Measurements from ENCODE around the gene IGFL2. TPM values are rescaled to one million over a fixed set of nuclear protein-coding genes. Genes with fewer than 3 reads are reported as not detected.
"Not testable (repeated sequence)": the region's sequence is repeated elsewhere in the genome, so short reads cannot be mapped to it uniquely, and the experiment has no call there.

Gene IGFL2
- polyA plus RNA-seq (2012; ENCODE audit: low read depth, missing spikeins) = not detected

DNA sequence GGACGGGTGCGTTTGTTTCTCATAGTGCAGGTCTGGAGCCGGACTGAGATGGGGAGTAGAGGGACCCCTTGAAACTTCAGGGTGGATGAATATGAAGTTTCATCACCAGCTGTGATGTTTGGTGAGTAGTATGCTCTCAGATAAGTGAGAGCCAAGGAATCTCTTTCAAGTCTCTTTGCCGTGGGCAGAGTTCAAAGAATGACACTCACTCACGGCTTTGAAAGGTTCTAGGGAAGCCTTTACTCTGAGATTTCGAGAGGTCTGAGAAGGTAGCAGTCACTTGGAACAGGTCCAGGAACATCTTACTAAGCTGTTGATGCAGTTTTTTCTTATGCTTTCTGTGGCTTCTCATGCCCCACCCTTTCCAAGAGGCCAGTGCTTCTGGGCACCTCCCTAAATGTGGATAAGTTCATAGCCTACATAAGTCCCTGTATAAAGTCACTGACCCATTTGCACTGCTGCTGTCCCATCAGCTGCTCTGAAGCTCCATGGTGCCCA, at the start of gene IGFL2:
Gene IGFL2 (plus strand): TSS at position 448 of the 498 bp plus-strand sequence. CDS start 41 bp downstream, at position 489.
- FAIRE-seq (no peak), DNase-seq (ENCODE audit: insufficient read length, low spot score) (no peak)
- TF ChIP-seq SPI1 (IDR thresholded peaks at IDR 0.05; ENCODE audit: low read depth, low read length) = no peak
- TF ChIP-seq PAX5 (IDR thresholded peaks at IDR 0.05; ENCODE audit: insufficient read depth, low read length, severe bottlenecking) = no peak

DNA sequence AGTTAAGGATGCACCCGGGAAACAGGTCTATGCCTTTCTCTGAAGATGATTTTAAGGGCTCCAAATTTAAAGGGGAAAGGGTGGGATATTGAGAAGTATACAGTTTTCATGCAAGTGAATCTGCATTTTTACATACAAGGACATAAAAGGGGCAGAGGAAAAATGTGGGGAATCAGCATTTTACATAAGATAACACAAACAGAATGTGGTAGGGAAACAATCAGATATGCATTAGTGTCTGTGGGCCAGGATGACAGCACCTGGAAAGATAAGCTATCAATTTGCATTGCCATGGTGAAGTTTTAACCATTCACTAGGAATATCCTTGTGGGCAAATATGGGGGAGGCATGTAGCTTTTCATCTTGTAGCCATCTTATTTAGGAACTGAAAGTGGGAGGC, 47.7 kb upstream of the IGFL2 start:
- DNase-seq (ENCODE audit: insufficient read length, low spot score) (no peak), FAIRE-seq (no peak)
- TF ChIP-seq PAX5 (IDR thresholded peaks at IDR 0.05; ENCODE audit: insufficient read depth, low read length, severe bottlenecking) (no peak), POLR2AphosphoS5 (IDR thresholded peaks at IDR 0.05; ENCODE audit: low read depth, low read length) (no peak), TAF1 (IDR thresholded peaks at IDR 0.05; ENCODE audit: low read depth, low read length) (no peak), SPI1 (IDR thresholded peaks at IDR 0.05; ENCODE audit: low read depth, low read length) (no peak), POLR2A (IDR thresholded peaks at IDR 0.05; ENCODE audit: low read depth, low read length) (no peak), POU2F2 (IDR thresholded peaks at IDR 0.05; ENCODE audit: low read depth, low read length) (no peak)

DNA sequence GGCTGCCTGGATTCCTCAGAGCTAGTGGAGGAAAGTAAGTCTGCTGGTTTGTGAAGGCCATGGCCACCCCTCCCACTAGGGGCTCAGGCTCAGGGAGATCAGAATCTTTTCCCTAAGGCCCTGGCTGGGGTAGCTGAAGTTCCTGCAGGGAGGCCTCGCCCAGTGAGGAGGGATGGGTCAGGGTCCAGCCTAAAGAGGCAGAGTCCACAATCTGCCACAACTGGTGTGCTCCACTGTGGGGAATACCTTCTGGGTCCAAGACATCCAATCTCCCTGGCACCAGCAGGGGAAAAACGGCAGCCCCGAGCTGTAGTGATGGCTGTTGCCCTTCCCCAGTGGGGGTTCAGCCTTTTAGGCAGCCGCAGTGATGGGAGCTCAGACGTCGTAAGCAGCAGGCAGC, 46.7 kb upstream of the IGFL2 start:
- TF ChIP-seq PAX5 (IDR thresholded peaks at IDR 0.05; ENCODE audit: insufficient read depth, low read length, severe bottlenecking) (no peak), POLR2AphosphoS5 (IDR thresholded peaks at IDR 0.05; ENCODE audit: low read depth, low read length) (no peak), SPI1 (IDR thresholded peaks at IDR 0.05; ENCODE audit: low read depth, low read length) (no peak), POU2F2 (IDR thresholded peaks at IDR 0.05; ENCODE audit: low read depth, low read length) (no peak), POLR2A (IDR thresholded peaks at IDR 0.05; ENCODE audit: low read depth, low read length) (no peak), TAF1 (IDR thresholded peaks at IDR 0.05; ENCODE audit: low read depth, low read length) (no peak)
- FAIRE-seq (no peak), DNase-seq (ENCODE audit: insufficient read length, low spot score) (no peak)

DNA sequence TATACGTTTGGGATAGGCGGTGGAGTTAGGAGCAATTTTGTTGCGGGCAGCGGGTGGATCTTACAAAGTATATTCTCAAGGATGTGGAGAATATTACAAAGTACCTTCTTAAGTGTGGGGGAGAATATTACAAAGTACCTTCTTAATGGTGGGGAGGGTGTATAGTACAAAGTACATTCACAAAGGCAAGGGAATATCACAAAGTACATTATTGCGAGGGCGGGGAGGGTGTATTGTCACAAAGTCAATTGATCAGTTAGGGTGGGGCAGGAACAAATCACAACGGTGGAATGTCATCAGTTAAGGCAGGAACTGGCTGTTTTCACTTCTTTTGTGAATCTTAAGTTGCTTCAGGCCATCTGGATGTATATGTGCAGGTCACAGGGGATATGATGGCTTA, 45.7 kb upstream of the IGFL2 start:
- FAIRE-seq; DNase-seq (ENCODE audit: insufficient read length, low spot score): not testable (repeated sequence)

GRCh38 chr19:46107371-46107770, 40.7 kb upstream of the IGFL2 start:
- no peak for TF ChIP-seq SPI1 (IDR thresholded peaks at IDR 0.05; ENCODE audit: low read depth, low read length)
- no peak for TF ChIP-seq PAX5 (IDR thresholded peaks at IDR 0.05; ENCODE audit: insufficient read depth, low read length, severe bottlenecking)
- TF ChIP-seq POLR2AphosphoS5 (IDR thresholded peaks at IDR 0.05; ENCODE audit: low read depth, low read length) = no peak
- TF ChIP-seq POU2F2 (IDR thresholded peaks at IDR 0.05; ENCODE audit: low read depth, low read length) = no peak
- TF ChIP-seq TAF1 (IDR thresholded peaks at IDR 0.05; ENCODE audit: low read depth, low read length) = no peak
- TF ChIP-seq POLR2A (IDR thresholded peaks at IDR 0.05; ENCODE audit: low read depth, low read length) = no peak
- DNase-seq (ENCODE audit: insufficient read length, low spot score) (no peak), FAIRE-seq (no peak)

DNA sequence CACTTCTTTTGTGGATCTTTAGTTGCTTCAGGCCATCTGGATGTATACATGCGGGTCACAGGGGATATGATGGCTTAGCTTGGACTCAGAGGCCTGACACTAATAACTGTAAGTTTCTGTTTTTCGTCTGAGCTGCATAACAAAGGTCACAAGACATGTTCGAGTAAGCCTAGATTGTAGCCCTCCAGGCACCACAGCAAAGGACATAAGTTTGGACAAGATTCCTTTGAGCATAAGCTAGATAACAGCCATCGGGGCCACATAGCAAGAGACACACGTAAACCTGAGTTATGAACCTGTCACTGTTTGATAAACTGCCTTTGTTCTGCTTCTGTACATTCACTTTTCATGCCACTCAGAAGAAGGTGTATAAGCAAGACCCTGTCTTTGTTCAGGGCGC, 38.2 kb upstream of the IGFL2 start:
- FAIRE-seq (no peak), DNase-seq (ENCODE audit: insufficient read length, low spot score) (no peak)
- no peak for TF ChIP-seq PAX5 (IDR thresholded peaks at IDR 0.05; ENCODE audit: insufficient read depth, low read length, severe bottlenecking)
- TF ChIP-seq POU2F2 (IDR thresholded peaks at IDR 0.05; ENCODE audit: low read depth, low read length) = no peak
- no peak for TF ChIP-seq TAF1 (IDR thresholded peaks at IDR 0.05; ENCODE audit: low read depth, low read length)
- TF ChIP-seq POLR2AphosphoS5 (IDR thresholded peaks at IDR 0.05; ENCODE audit: low read depth, low read length) = no peak
- TF ChIP-seq POLR2A (IDR thresholded peaks at IDR 0.05; ENCODE audit: low read depth, low read length) = no peak
- no peak for TF ChIP-seq SPI1 (IDR thresholded peaks at IDR 0.05; ENCODE audit: low read depth, low read length)

- FAIRE-seq (peak; percentile 5), DNase-seq (ENCODE audit: insufficient read length, low spot score) (no peak)
- TF ChIP-seq POU2F2 (IDR thresholded peaks at IDR 0.05; ENCODE audit: low read depth, low read length) (no peak), POLR2A (IDR thresholded peaks at IDR 0.05; ENCODE audit: low read depth, low read length) (no peak), TAF1 (IDR thresholded peaks at IDR 0.05; ENCODE audit: low read depth, low read length) (no peak), PAX5 (IDR thresholded peaks at IDR 0.05; ENCODE audit: insufficient read depth, low read length, severe bottlenecking) (no peak), POLR2AphosphoS5 (IDR thresholded peaks at IDR 0.05; ENCODE audit: low read depth, low read length) (no peak), SPI1 (IDR thresholded peaks at IDR 0.05; ENCODE audit: low read depth, low read length) (no peak)
Observed at GRCh38 chr19:46111376-46111775, 36.7 kb upstream of the IGFL2 start.

- FAIRE-seq = no peak
- TF ChIP-seq POLR2A (IDR thresholded peaks at IDR 0.05; ENCODE audit: low read depth, low read length) (no peak), TAF1 (IDR thresholded peaks at IDR 0.05; ENCODE audit: low read depth, low read length) (no peak), POLR2AphosphoS5 (IDR thresholded peaks at IDR 0.05; ENCODE audit: low read depth, low read length) (no peak), SPI1 (IDR thresholded peaks at IDR 0.05; ENCODE audit: low read depth, low read length) (no peak), PAX5 (IDR thresholded peaks at IDR 0.05; ENCODE audit: insufficient read depth, low read length, severe bottlenecking) (no peak), POU2F2 (IDR thresholded peaks at IDR 0.05; ENCODE audit: low read depth, low read length) (no peak)
- no peak for DNase-seq (ENCODE audit: insufficient read length, low spot score)
Observed at GRCh38 chr19:46112527-46112926, 35.5 kb upstream of the IGFL2 start.

DNA sequence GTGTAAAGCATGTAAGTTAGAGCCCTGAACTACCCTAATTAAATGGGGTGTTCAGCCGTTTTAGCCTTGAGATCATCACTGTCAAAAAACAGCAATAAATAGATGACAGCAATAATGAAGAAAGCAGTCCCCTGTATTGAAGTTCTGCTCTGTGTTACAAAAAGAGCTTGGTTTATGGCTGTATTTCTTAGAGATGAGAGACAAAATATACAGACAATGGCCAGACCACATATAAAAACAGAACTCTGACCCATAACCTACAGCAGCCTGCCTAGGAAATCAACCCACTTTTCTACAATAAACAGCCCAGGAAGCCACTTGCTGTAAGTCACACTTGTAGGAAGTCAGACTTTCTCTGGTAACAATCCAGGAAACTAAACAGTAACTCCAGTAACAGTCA, 34.3 kb upstream of the IGFL2 start:
- FAIRE-seq = no peak
- no peak for TF ChIP-seq POLR2AphosphoS5 (IDR thresholded peaks at IDR 0.05; ENCODE audit: low read depth, low read length)
- TF ChIP-seq POLR2A (IDR thresholded peaks at IDR 0.05; ENCODE audit: low read depth, low read length) = no peak
- no peak for TF ChIP-seq PAX5 (IDR thresholded peaks at IDR 0.05; ENCODE audit: insufficient read depth, low read length, severe bottlenecking)
- no peak for TF ChIP-seq SPI1 (IDR thresholded peaks at IDR 0.05; ENCODE audit: low read depth, low read length)
- TF ChIP-seq TAF1 (IDR thresholded peaks at IDR 0.05; ENCODE audit: low read depth, low read length) = no peak
- no peak for TF ChIP-seq POU2F2 (IDR thresholded peaks at IDR 0.05; ENCODE audit: low read depth, low read length)
- no peak for DNase-seq (ENCODE audit: insufficient read length, low spot score)

DNA sequence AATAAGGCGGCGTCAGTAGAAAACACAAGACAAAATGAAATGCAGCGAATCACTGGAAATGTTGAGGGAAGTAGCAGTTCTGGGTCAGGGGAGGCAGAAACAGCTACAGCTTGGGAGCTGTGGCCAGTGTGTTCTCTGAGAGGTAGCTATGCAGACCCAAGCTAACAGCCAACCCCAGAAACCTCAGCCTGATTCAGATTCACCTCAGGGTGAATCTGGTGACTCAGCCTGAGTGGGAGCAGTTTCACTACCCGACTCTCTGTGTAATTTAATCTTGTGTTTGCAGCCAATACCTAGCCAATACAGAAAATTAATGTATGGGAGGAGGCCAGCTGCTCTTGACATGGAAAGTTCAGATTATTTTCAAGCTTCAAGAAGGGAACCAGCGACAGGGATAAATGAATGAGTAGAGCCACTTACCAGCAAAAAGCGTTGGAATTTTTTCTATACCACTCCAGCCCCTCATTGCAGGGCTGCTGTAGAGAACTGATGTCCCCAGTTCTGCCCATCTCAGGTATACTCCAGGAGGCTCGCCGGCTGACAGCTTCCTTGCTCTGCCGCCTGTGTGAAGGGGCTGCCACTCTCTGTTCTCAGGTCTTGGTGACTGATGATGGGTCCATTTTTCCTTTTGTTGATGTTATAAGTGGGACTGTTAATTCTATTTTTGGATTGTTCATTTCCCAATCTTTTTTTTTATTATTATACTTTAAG, 32.5 kb upstream of the IGFL2 start:
- peak; percentile 95 for FAIRE-seq
- DNase-seq (ENCODE audit: insufficient read length, low spot score) = peak; percentile 39
- TF ChIP-seq POU2F2 (IDR thresholded peaks at IDR 0.05; ENCODE audit: low read depth, low read length) (peak; percentile 66), SPI1 (IDR thresholded peaks at IDR 0.05; ENCODE audit: low read depth, low read length) (peak; percentile 1; the same call in 1 of the 2 replicates), TAF1 (IDR thresholded peaks at IDR 0.05; ENCODE audit: low read depth, low read length) (no peak)

All from GM12891 (cell line).